GM12891 (cell line): Measurements from ENCODE around the gene KRT77.

Experiments
- PAX5 ChIP-seq: IDR thresholded peaks from 2 replicates; pipeline ENCODE4 v1.6.1; 2011; ENCODE audit warnings: low read length, moderate library complexity, mild to moderate bottlenecking; ENCODE audit not compliant: insufficient read depth, severe bottlenecking
- POLR2A ChIP-seq: IDR thresholded peaks from 2 replicates; pipeline ENCODE4 v1.6.1; 2011; ENCODE audit warnings: low read depth, low read length, control low read depth
- POLR2AphosphoS5 ChIP-seq: IDR thresholded peaks from 2 replicates; pipeline ENCODE4 v1.6.1; 2011; ENCODE audit warnings: low read depth, low read length, control low read depth
- POU2F2 ChIP-seq: IDR thresholded peaks from 2 replicates; pipeline ENCODE4 v1.6.1; 2011; ENCODE audit warnings: low read depth, mild to moderate bottlenecking, control low read depth, low read length, moderate library complexity
- SPI1 ChIP-seq: IDR thresholded peaks from 2 replicates; pipeline ENCODE4 v1.6.1; 2011; ENCODE audit warnings: low read depth, low read length, control low read depth
- TAF1 ChIP-seq: IDR thresholded peaks from 2 replicates; pipeline ENCODE4 v1.6.1; 2011; ENCODE audit warnings: low read depth, low read length, control low read depth

DNA sequence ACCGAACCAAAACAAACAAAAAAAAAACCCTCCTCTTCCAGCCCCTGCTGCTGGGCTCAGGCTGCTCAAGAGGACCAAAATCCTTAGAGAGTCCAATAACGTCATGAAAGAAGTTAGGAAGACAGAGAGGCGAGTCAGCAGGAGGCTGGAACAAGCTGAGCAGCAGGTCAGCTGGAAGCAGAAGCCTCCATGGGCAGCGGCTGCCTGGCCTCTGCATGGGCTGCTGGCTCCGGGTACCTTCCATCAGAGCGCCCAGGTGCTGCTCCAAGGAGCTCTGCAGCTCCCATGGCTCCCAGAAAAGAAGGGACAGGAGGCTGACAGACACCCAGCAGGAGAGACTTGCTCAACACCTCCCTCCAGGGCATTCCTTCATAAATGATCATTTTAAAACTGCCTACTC is 48.1 kb downstream of the KRT77 start:
- TF ChIP-seq POLR2A, result no peak
- TF ChIP-seq POU2F2, result no peak
- no peak for TF ChIP-seq POLR2AphosphoS5
- TF ChIP-seq TAF1, result no peak
- TF ChIP-seq PAX5, result no peak
- TF ChIP-seq SPI1, result no peak
